Measurements from ENCODE around the gene ELF3. TPM values are rescaled to one million over a fixed set of nuclear protein-coding genes. Genes with fewer than 3 reads are reported as not detected.

The ELF3 gene
- total and polyA plus RNA-seq, 10 of the 15 experiments (the other 5 are each of a cell fraction or from before 2014, with no cell fraction given) = 0.07 to 14.3 (median 0.58) TPM; not detected in 1

DNA sequence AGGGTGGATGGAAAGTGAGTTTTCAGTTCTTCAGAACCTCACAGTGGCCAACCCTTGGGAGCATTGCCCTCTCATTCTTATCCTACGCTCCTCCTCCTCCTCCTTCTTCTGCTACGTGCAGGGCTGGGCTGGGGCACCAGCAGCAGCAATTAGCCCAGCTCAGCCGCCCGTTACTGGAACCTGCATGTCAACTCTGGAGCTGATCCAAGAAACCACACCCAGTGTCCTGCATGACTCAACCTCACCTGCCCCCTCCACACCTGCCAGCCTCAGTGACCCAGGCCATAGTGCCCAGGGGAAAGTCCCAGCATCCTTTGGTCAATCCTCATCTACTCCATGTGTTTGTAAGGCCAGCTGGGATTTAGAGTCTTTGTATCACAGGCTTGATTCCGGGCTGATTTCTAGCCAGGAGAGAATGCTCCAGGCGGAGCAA, 12.6 kb downstream of the ELF3 start:
- RAD21 ChIA-PET (ENCODE audit: unreplicated experiment) = interaction anchor here (1.2 kb wide), 1 partner anchor 13 kb away, joined by 3 read pairs; the partner anchor contains the start of gene ELF3
- no peak for TF ChIP-seq SPI1 (IDR thresholded peaks at IDR 0.05; ENCODE audit: borderline replicate concordance, insufficient read depth, low read depth, low read length)
- no peak for TF ChIP-seq ZBED1 (IDR thresholded peaks at IDR 0.05; ENCODE audit: borderline replicate concordance)
- TF ChIP-seq RAD21 (IDR thresholded peaks at IDR 0.05; ENCODE audit: insufficient read depth, low read depth, low read length) = no peak
- peaks cover 0 to 2% of the 10 kb centered on the region in 2 experiments; a peak in 2 of 4 replicates for H3K27me3 ChIP-seq (replicated peaks in 1 of 2; ENCODE audit: control insufficient read depth in 2 of 2, insufficient read depth in 2 of 2, low read length in 1 of 2)
- in situ Hi-C loops (cut with MboI) = no loop called here
- intact Hi-C loops (cut with micrococcal nuclease; ENCODE audit: unreplicated experiment) = no loop called here
- no peak for ATAC-seq
- no TSS peak for BruUV-seq (replicated peaks)
- no peak overlapping the region for H3K9ac ChIP-seq (ENCODE audit: control insufficient read depth, insufficient read depth, low read length)
- H4K20me1 ChIP-seq (ENCODE audit: control insufficient read depth, insufficient read depth) = no peaks in the 10 kb centered on the region
- H2AFZ ChIP-seq (ENCODE audit: control insufficient read depth, low read depth, low read length) = no peak overlapping the region
- no peak overlapping the region for H3K4me3 ChIP-seq
- no peaks in the 10 kb centered on the region for H3K4me1 ChIP-seq (ENCODE audit: control insufficient read depth, insufficient read depth, low read length)
- no peak for DNase-seq (ENCODE audit: low read depth, low spot score)
- WGBS (ENCODE audit: insufficient coverage, insufficient replicate concordance, low lambda C conversion rate, missing lambda C conversion rate) = 62% methylated on average over 6 of the region's 6 CpGs
- no peaks in the 10 kb centered on the region for H3K36me3 ChIP-seq (ENCODE audit: control insufficient read depth in 2 of 2, insufficient read depth in 2 of 2, low read length in 1 of 2)
- POLR2A ChIA-PET = no interaction called here
- H3K4me2 ChIP-seq (ENCODE audit: control insufficient read depth, insufficient read depth) = no peak overlapping the region
- FAIRE-seq = no peak
- no peaks in the 10 kb centered on the region for H3K9me3 ChIP-seq (replicated peaks; ENCODE audit: control insufficient read depth, insufficient read depth, low read length)
- CTCF ChIA-PET = interaction anchor here (0.7 to 1.6 kb wide), 4 partner anchors 15 to 97 kb away, joined by 3 to 4 read pairs (median 3); no protein-coding TSS in a partner anchor
- SMC1A ChIA-PET (ENCODE audit: uncharacterized antibody, unreplicated experiment) = interaction anchor here (0.9 to 1.8 kb wide), 4 partner anchors 9 to 64 kb away, joined by 3 to 4 read pairs (median 4); no protein-coding TSS in a partner anchor
- H3K79me2 ChIP-seq (ENCODE audit: control insufficient read depth, insufficient read depth, low read length) = no peaks in the 10 kb centered on the region
- no peak overlapping the region for H3K27ac ChIP-seq (ENCODE audit: control insufficient read depth, insufficient read depth)

DNA sequence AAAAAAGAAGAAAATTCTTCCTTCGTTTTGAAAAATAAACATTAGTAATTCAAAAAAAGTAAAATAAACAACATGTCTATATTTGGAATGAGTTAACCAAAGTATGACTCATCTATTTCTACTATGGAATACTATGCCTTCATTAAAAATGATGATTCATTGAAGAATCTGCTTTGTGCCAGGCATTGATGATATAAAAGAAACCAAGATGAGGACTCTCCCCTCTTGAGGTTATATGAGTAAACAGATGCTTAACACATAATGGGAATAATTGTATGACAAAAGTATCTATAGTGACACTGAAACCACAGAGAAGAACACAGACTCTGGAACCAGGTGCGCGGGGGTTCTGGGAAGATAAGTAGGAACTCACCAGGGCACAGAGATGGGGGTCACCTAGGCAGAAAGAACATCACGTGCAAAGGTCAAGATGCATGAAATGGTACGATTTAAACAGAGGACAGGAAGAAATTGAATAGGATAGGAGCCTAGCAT, 18.8 kb downstream of the ELF3 start:
- H3K27me3 ChIP-seq (replicated peaks in 1 of 2; ENCODE audit: control insufficient read depth in 2 of 2, insufficient read depth in 2 of 2, low read length in 1 of 2) = no peaks in the 10 kb centered on the region
- no peaks in the 10 kb centered on the region for H4K20me1 ChIP-seq (ENCODE audit: control insufficient read depth, insufficient read depth)
- H3K9ac ChIP-seq (ENCODE audit: control insufficient read depth, insufficient read depth, low read length) = no peak overlapping the region
- H3K4me3 ChIP-seq = no peak overlapping the region
- ChIA-PET SMC1A (ENCODE audit: uncharacterized antibody, unreplicated experiment) (interaction anchor here (0.7 to 1.2 kb wide), 2 partner anchors 19 to 306 kb away, joined by 3 to 5 read pairs; partner anchors contain the start of gene ELF3), POLR2A (no interaction called here), RAD21 (ENCODE audit: unreplicated experiment) (no interaction called here), CTCF (interaction anchor here (1.0 to 2.0 kb wide), 3 partner anchors 13 to 20 kb away, joined by 4 read pairs; partner anchors contain the start of gene ELF3)
- H3K9me3 ChIP-seq (replicated peaks; ENCODE audit: control insufficient read depth, insufficient read depth, low read length) = no peaks in the 10 kb centered on the region
- DNase-seq (ENCODE audit: low read depth, low spot score) (no peak), ATAC-seq (peak; percentile 27; the same call in 2 of the 3 replicates), FAIRE-seq (no peak)
- H3K4me2 ChIP-seq (ENCODE audit: control insufficient read depth, insufficient read depth) = no peak overlapping the region
- in situ Hi-C loops (cut with MboI) = no loop called here
- intact Hi-C loops (cut with micrococcal nuclease; ENCODE audit: unreplicated experiment) = no loop called here
- no TSS peak for BruUV-seq (replicated peaks)
- no peaks in the 10 kb centered on the region for H3K4me1 ChIP-seq (ENCODE audit: control insufficient read depth, insufficient read depth, low read length)
- no peak overlapping the region for H3K27ac ChIP-seq (ENCODE audit: control insufficient read depth, insufficient read depth)
- no peak for TF ChIP-seq HDGF (IDR thresholded peaks at IDR 0.05)
- TF ChIP-seq HCFC1 (IDR thresholded peaks at IDR 0.05; ENCODE audit: low read length) = no peak
- no peak for TF ChIP-seq CREM (IDR thresholded peaks at IDR 0.05; ENCODE audit: low read depth)
- no peak overlapping the region for H2AFZ ChIP-seq (ENCODE audit: control insufficient read depth, low read depth, low read length)
- H3K36me3 ChIP-seq (ENCODE audit: control insufficient read depth in 2 of 2, insufficient read depth in 2 of 2, low read length in 1 of 2) = no peaks in the 10 kb centered on the region
- no peaks in the 10 kb centered on the region for H3K79me2 ChIP-seq (ENCODE audit: control insufficient read depth, insufficient read depth, low read length)
- 55% methylated on average over 5 of the region's 5 CpGs for WGBS (ENCODE audit: insufficient coverage, insufficient replicate concordance, low lambda C conversion rate, missing lambda C conversion rate)
